Astrocyte of the spinal cord (primary cell): ENCODE measurements around the gene CPM.

Experiments used
- DNase-seq: peaks from one replicate; pipeline ENCODE4 v3.0.0; 2011; ENCODE audit warnings: low read depth, low spot score
- H3K4me3 ChIP-seq: 2 replicates; pipeline ENCODE4 v1.5.1; 2011; ENCODE audit warnings: low read depth, mild to moderate bottlenecking, low read length, moderate library complexity
- in situ Hi-C: cut with HindIII; loops from 2 replicates; pipeline ENCODE4 v1.10.0; 2017; ENCODE audit warnings: low sequenced_read_pairs
- TF ChIP-seq, protein P1 (sequence below): IDR thresholded peaks from 2 replicates; pipeline ENCODE4 v1.5.1; 2012; ENCODE audit warnings: low read depth, mild to moderate bottlenecking, low read length, inconsistent platforms

CPM gene

DNA sequence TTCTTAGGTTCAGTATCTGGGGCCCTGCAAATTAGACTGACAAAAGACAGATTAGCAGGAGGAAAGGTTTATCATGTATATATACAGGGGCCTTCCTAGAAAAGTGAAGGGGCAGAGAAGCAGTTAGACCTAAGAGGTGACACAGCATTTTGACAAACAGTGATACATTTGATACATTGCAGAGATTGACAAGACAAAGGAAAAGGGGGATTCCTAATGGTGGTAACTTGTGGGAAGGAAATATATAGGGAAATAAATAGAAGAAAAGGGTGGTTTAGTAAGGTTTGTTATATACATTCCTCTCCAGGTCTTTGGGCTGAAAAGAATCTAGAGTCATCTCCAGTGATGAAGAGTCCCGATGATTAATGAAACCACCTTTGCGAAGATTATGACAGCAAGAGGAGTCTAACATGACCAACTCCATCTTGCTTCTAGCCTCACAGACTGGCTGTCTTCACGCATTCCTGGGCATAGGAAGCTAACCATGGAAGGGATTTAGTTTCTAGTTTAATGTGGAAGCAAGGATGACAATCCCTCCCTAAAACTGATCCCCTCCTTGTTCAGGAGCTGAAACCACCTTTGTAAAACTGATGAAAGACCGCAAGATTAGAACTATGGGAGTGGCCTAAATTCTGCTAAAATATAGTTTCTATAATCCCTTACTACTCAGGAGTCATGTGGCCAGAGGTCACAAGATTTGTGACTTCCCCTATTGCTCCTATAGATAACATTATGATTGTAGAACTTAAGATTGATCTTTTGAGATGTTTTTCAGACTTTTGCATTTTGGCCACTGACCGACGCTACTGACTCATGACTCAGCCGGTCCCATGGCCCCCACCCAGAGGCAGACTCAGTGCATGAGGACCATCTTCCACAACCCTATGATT, 31.1 kb upstream of the CPM start:
- in situ Hi-C loops: no loop called here
- DNase-seq: no peak
- TF ChIP-seq, protein P1, sequence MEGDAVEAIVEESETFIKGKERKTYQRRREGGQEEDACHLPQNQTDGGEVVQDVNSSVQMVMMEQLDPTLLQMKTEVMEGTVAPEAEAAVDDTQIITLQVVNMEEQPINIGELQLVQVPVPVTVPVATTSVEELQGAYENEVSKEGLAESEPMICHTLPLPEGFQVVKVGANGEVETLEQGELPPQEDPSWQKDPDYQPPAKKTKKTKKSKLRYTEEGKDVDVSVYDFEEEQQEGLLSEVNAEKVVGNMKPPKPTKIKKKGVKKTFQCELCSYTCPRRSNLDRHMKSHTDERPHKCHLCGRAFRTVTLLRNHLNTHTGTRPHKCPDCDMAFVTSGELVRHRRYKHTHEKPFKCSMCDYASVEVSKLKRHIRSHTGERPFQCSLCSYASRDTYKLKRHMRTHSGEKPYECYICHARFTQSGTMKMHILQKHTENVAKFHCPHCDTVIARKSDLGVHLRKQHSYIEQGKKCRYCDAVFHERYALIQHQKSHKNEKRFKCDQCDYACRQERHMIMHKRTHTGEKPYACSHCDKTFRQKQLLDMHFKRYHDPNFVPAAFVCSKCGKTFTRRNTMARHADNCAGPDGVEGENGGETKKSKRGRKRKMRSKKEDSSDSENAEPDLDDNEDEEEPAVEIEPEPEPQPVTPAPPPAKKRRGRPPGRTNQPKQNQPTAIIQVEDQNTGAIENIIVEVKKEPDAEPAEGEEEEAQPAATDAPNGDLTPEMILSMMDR: no peak
- H3K4me3 ChIP-seq: no peak overlapping the region

GRCh38 chr12:68962877-68963855, 30.2 kb upstream of the CPM start:
- DNase-seq: no peak
- TF ChIP-seq, protein P1: no peak
- H3K4me3 ChIP-seq: no peak overlapping the region
- in situ Hi-C loops: no loop called here

DNA sequence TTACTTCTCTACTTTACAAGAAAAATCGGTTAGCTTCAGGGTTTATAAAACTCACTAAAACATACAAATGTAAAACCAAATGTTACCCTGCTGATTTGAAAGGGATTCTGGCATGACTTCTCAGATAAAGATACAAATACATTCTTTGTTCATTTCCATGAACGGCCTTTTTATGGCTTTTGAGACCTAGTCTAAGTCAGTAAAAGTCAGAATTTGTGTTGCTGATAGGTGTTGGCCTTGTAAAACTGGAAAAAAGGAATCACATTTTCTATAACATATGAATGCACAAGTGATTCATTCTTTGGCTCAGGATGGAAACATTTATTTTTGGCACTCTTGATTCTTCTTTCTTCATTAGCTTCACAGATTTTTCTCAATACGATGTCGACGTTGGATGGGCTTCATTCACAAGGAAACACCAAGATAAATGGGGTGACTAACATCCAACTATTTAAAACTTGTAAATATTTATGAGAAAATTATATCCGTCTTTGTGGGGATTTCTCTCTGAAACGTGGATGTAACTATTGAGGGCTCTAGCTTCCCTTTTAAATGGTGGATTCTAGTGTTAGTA, 27.0 kb upstream of the CPM start:
- TF ChIP-seq, protein P1: no peak
- no peak overlapping the region for H3K4me3 ChIP-seq
- DNase-seq: peak; percentile 17
- in situ Hi-C loops: no loop called here

GRCh38 chr12:68959143-68959858, 26.3 kb upstream of the CPM start:
- no peak overlapping the region for H3K4me3 ChIP-seq
- in situ Hi-C loops: no loop called here
- DNase-seq: no peak
- TF ChIP-seq, protein P1: no peak

- in situ Hi-C loops: no loop called here
- no peak overlapping the region for H3K4me3 ChIP-seq
- DNase-seq: no peak
- TF ChIP-seq, protein P1: no peak
These were observed 25.4 kb upstream of the CPM start for GRCh38 chr12:68958322-68958721.

DNA sequence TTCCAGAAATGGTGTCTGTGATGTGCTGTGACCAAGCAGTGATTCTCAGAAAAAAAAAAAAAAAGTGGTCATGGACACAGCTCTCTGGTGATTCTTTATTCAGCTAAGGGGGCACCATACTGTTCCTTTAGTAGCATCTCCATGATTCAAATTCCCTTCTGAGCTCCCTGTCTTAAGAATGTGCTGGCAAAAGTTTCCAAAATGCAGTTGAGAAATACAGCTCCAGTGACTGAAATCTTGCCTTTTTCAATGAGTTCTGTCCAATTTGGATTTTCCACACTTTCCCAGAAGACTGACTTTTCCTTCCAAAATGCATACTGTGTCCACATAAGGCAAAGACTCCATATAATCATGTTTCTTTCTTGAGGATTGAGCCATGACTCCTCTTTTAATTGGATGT, 24.3 kb upstream of the CPM start:
- no peak overlapping the region for H3K4me3 ChIP-seq
- TF ChIP-seq, protein P1: no peak
- in situ Hi-C loops: no loop called here
- DNase-seq: no peak
